GM21423 (cell line): ENCODE measurements around the gene ABCC11.

ENCODE experiments used
- ATAC-seq: cut with Tn5 transposase; IDR thresholded peaks from one replicate; pipeline ENCODE4 v1.9.1; 2021; ENCODE audit warnings: mild to moderate bottlenecking, moderate library complexity; ENCODE audit not compliant: unreplicated experiment

ABCC11 gene

GRCh38 chr16:48133455-48134211 is 113.7 kb downstream of the ABCC11 start:
- no peak for ATAC-seq

- ATAC-seq, result no peak
Observed at GRCh38 chr16:48132696-48133095, 114.6 kb downstream of the ABCC11 start.

- ATAC-seq, result no peak
Observed at GRCh38 chr16:48131201-48131935, 116.0 kb downstream of the ABCC11 start.

GRCh38 chr16:48129926-48130325 is 117.4 kb downstream of the ABCC11 start:
- ATAC-seq, result no peak

- ATAC-seq, result no peak
Observed at GRCh38 chr16:48128769-48129168, 118.6 kb downstream of the ABCC11 start.

GRCh38 chr16:48126801-48127644 is 120.3 kb downstream of the ABCC11 start:
- ATAC-seq, result no peak

- no peak for ATAC-seq
Observed at GRCh38 chr16:48125888-48126287, 121.5 kb downstream of the ABCC11 start.

- no peak for ATAC-seq
Observed at GRCh38 chr16:48124266-48124665, 123.1 kb downstream of the ABCC11 start.

- ATAC-seq, result no peak
Observed at GRCh38 chr16:48123104-48123788, 124.1 kb downstream of the ABCC11 start.

- ATAC-seq, result no peak
Observed at GRCh38 chr16:48121276-48121675, 126.1 kb downstream of the ABCC11 start.

- no peak for ATAC-seq
Observed at GRCh38 chr16:48118841-48119240, 128.5 kb downstream of the ABCC11 start.

GRCh38 chr16:48117217-48118105 is 129.9 kb downstream of the ABCC11 start:
- ATAC-seq, result peak; percentile 80
